Renal cortex interstitium (tissue), 3 donors: Measurements from ENCODE around the gene TCF3. TPM values are rescaled to one million over a fixed set of nuclear protein-coding genes. Genes with fewer than 3 reads are reported as not detected.

Experiments
- polyA plus RNA-seq, 3 donors: library from polyadenylated mRNA; unstranded; fragments of 120-200 nt; gene quantifications; one replicate each; pipeline ENCODE4 v1.2.1, GENCODE V29; 2013; ENCODE audit not compliant: insufficient read length in 3 of 3

Gene TCF3
- polyA plus RNA-seq, 3 donors: 90.7 to 131 (median 105) TPM

Other genes with a start within 250 kb of the TCF3 start
- 100 to 1,000 TPM in 1 of 3 donors, 10 to 100 TPM in 2; 79.6 to 103 (median 90.2) TPM for gene DAZAP1, start 245.0 kb downstream of the TCF3 start, polyA plus RNA-seq
- 100 to 1,000 TPM; 587 to 892 (median 766) TPM for gene RPS15, start 214.2 kb downstream of the TCF3 start, polyA plus RNA-seq
- 1 to 10 TPM; 1.2 to 1.9 (median 1.5) TPM for gene APC2, start 202.5 kb downstream of the TCF3 start, polyA plus RNA-seq
- 10 to 100 TPM; 17.0 to 33.0 (median 31.3) TPM for gene C19orf25, start 173.4 kb downstream of the TCF3 start, polyA plus RNA-seq
- 10 to 100 TPM in 1 of 3 donors, 1 to 10 TPM in 2; 4.4 to 11.4 (median 7.8) TPM for gene PCSK4, start 162.3 kb downstream of the TCF3 start, polyA plus RNA-seq
- 10 to 100 TPM; 14.5 to 28.1 (median 23.8) TPM for gene REEP6, start 161.4 kb downstream of the TCF3 start, polyA plus RNA-seq
- gene ADAMTSL5, start 139.6 kb downstream of the TCF3 start, polyA plus RNA-seq: 1 to 10 TPM in 1 of 3 donors, under 1 TPM in 2; 0.47 to 1.2 (median 0.62) TPM
- under 1 TPM; 0.11 to 0.45 (median 0.14) TPM for gene PLK5, start 128.5 kb downstream of the TCF3 start, polyA plus RNA-seq
- gene MEX3D, start 84.3 kb downstream of the TCF3 start, polyA plus RNA-seq: 10 to 100 TPM; 19.3 to 33.9 (median 28.2) TPM
- gene MBD3, start 59.8 kb downstream of the TCF3 start, polyA plus RNA-seq: 10 to 100 TPM; 41.3 to 77.7 (median 68.6) TPM
- gene UQCR11, start 47.2 kb downstream of the TCF3 start, polyA plus RNA-seq: 100 to 1,000 TPM in 2 of 3 donors, 10 to 100 TPM in 1; 86.1 to 129 (median 121) TPM
- under 1 TPM in 2 of 3 donors, not detected in 1; 0.04 to 0.08 TPM for gene ONECUT3, start 100.9 kb upstream of the TCF3 start, polyA plus RNA-seq
- gene ATP8B3, start 159.7 kb upstream of the TCF3 start, polyA plus RNA-seq: under 1 TPM; 0.56 to 1.00 (median 0.65) TPM
- gene REXO1, start 195.9 kb upstream of the TCF3 start, polyA plus RNA-seq: 10 to 100 TPM; 23.3 to 32.7 (median 32.6) TPM
- 10 to 100 TPM in 1 of 3 donors, 1 to 10 TPM in 2; 5.4 to 10.1 (median 9.5) TPM for gene KLF16, start 211.0 kb upstream of the TCF3 start, polyA plus RNA-seq
- 10 to 100 TPM; 32.3 to 66.3 (median 55.4) TPM for gene ABHD17A, start 232.9 kb upstream of the TCF3 start, polyA plus RNA-seq